Measurements from ENCODE around the gene RMND5A.
"Not testable (repeated sequence)": the region's sequence is repeated elsewhere in the genome, so short reads cannot be mapped to it uniquely, and the experiment has no call there.

DNA sequence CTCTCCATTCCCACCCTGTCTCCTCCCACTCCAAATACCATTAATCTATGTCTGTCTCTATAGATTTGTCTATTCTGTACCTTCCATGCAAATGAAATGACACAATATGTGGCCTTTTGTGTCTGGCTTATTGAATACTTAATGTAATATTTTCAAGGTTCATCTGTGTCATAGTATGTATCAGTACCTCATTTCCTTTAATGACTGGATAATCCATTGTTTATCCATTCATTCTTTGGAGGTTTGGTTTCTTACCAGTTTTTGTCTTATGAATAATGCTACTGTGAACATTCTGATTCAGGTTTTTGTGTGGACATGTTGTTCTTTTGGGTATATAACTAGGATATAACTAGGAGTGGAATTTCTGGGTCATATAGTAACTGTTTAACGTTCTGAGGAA, 14.8 kb downstream of the RMND5A start:
- TF ChIP-seq, protein P1, sequence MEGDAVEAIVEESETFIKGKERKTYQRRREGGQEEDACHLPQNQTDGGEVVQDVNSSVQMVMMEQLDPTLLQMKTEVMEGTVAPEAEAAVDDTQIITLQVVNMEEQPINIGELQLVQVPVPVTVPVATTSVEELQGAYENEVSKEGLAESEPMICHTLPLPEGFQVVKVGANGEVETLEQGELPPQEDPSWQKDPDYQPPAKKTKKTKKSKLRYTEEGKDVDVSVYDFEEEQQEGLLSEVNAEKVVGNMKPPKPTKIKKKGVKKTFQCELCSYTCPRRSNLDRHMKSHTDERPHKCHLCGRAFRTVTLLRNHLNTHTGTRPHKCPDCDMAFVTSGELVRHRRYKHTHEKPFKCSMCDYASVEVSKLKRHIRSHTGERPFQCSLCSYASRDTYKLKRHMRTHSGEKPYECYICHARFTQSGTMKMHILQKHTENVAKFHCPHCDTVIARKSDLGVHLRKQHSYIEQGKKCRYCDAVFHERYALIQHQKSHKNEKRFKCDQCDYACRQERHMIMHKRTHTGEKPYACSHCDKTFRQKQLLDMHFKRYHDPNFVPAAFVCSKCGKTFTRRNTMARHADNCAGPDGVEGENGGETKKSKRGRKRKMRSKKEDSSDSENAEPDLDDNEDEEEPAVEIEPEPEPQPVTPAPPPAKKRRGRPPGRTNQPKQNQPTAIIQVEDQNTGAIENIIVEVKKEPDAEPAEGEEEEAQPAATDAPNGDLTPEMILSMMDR (IDR thresholded peaks at IDR 0.05) = not testable (repeated sequence)
- not testable (repeated sequence) for TF ChIP-seq ZFX (IDR thresholded peaks at IDR 0.05; ENCODE audit: borderline replicate concordance)
